Left ventricle myocardium inferior (tissue), 1 donor: ENCODE results near the gene WDR5B. TPM values are rescaled to one million over a fixed set of nuclear protein-coding genes. Genes with fewer than 3 reads are reported as not detected.
A peak's percentile ranks its signal among the peaks of the same experiment; 100 is the strongest.

Source experiments
- DNase-seq: peaks from one replicate; pipeline ENCODE4 v3.0.0-alpha.2; 2020
- H3K27ac ChIP-seq: fragments of 200-600 bp; replicated peaks from 2 replicates; pipeline ENCODE4 v1.8.0; 2021
- H3K27me3 ChIP-seq: fragments of 200-600 bp; 2 replicates; pipeline ENCODE4 v1.8.0; 2021; ENCODE audit warnings: low read depth
- H3K36me3 ChIP-seq: fragments of 200-600 bp; 2 replicates; pipeline ENCODE4 v1.8.0; 2021
- H3K4me1 ChIP-seq: fragments of 200-600 bp; 2 replicates; pipeline ENCODE4 v1.8.0; 2021
- H3K4me3 ChIP-seq: fragments of 200-600 bp; 2 replicates; pipeline ENCODE4 v1.8.0; 2021; ENCODE audit warnings: mild to moderate bottlenecking, moderate library complexity
- H3K9me3 ChIP-seq: fragments of 200-600 bp; replicated peaks from 2 replicates; pipeline ENCODE4 v1.8.0; 2021
- CTCF ChIP-seq: fragments of 200-600 bp; IDR thresholded peaks from 2 replicates; pipeline ENCODE4 v1.8.0; 2021; ENCODE audit warnings: antibody characterized with exemption, mild to moderate bottlenecking, borderline replicate concordance
- intact Hi-C: fragments of 100-400 bp; cut with micrococcal nuclease; formaldehyde crosslinking; loops from one replicate; pipeline ENCODE4 v1.11.0; 2022
- total RNA-seq: library from RNA; stranded (reverse); fragmentation: NEBNext Ultra II Directional; extraction: Animal tissue kit (Norgen Biotek cat#: 25700); gene quantifications from one replicate; pipeline ENCODE4 v1.2.1, GENCODE V29; 2021
- donor health status: DM: no; HTN: yes; CAD: no; lungs with severe emphysema.

WDR5B gene
- total RNA-seq, 1 donor from 2014 or later: 3.3 TPM

- H3K36me3 ChIP-seq: no peaks in the 10 kb centered on the region
- intact Hi-C loops: loop anchor here (10.0 kb wide), 1 partner anchor 108 kb away; no protein-coding TSS in a partner anchor
- DNase-seq: no peak
Measured at GRCh38 chr3:122397201-122397600, 18.7 kb downstream of the WDR5B start.

GRCh38 chr3:122396511-122396910 lies 19.4 kb downstream of the WDR5B start:
- Histone ChIP-seq H3K36me3 (no peaks in the 10 kb centered on the region), H3K4me3 (no peak overlapping the region), H3K27me3 (no peaks in the 10 kb centered on the region), H3K9me3 (no peaks in the 10 kb centered on the region), H3K27ac (no peak overlapping the region), H3K4me1 (peaks cover 26% of the 10 kb centered on the region)
- intact Hi-C loops: loop anchor here (10.0 kb wide), 1 partner anchor 108 kb away; no protein-coding TSS in a partner anchor
- TF ChIP-seq CTCF: no peak
- DNase-seq: no peak

More at GRCh38 chr3:122397201-122397600, 18.7 kb downstream of the WDR5B start:
- Histone ChIP-seq H3K27me3 (no peaks in the 10 kb centered on the region), H3K4me3 (no peak overlapping the region), H3K4me1 (peaks cover 19% of the 10 kb centered on the region), H3K9me3 (no peaks in the 10 kb centered on the region), H3K27ac (no peak overlapping the region)
- TF ChIP-seq CTCF: no peak

- Histone ChIP-seq H3K27ac (no peak overlapping the region), H3K4me1 (peaks cover 34% of the 10 kb centered on the region), H3K4me3 (no peak overlapping the region), H3K27me3 (no peaks in the 10 kb centered on the region), H3K9me3 (no peaks in the 10 kb centered on the region), H3K36me3 (no peaks in the 10 kb centered on the region)
- intact Hi-C loops: loop anchor here (10.0 kb wide), 1 partner anchor 109 kb away; no protein-coding TSS in a partner anchor
- no peak for DNase-seq
- no peak for TF ChIP-seq CTCF
Measured at GRCh38 chr3:122395582-122395981, 20.3 kb downstream of the WDR5B start.

- no peak for DNase-seq
- Histone ChIP-seq H3K9me3 (no peaks in the 10 kb centered on the region), H3K27me3 (no peaks in the 10 kb centered on the region), H3K4me3 (no peak overlapping the region), H3K27ac (no peak overlapping the region), H3K36me3 (no peaks in the 10 kb centered on the region), H3K4me1 (peaks cover 43% of the 10 kb centered on the region)
- intact Hi-C loops: loop anchor here (5.0 to 10.0 kb wide), 2 partner anchors 111 to 283 kb away; no protein-coding TSS in a partner anchor
- TF ChIP-seq CTCF: no peak
Measured at GRCh38 chr3:122394173-122394572, 21.7 kb downstream of the WDR5B start.

- no peak for DNase-seq
- peak; percentile 75 for TF ChIP-seq CTCF
- no peak overlapping the region for H3K4me3 ChIP-seq
- intact Hi-C loops: loop anchor here (5.0 to 10.0 kb wide), 2 partner anchors 112 to 284 kb away; no protein-coding TSS in a partner anchor
- H3K27me3 ChIP-seq: no peaks in the 10 kb centered on the region
- peaks cover 43% of the 10 kb centered on the region for H3K4me1 ChIP-seq
- H3K36me3 ChIP-seq: no peaks in the 10 kb centered on the region
- peak overlapping the region; percentile 66 for H3K27ac ChIP-seq
- H3K9me3 ChIP-seq: no peaks in the 10 kb centered on the region
Measured at GRCh38 chr3:122392868-122393844, 22.7 kb downstream of the WDR5B start.
